IMR-90 (cell line): Measurements from ENCODE around the gene DOCK2. TPM values are rescaled to one million over a fixed set of nuclear protein-coding genes. Genes with fewer than 3 reads are reported as not detected.

ENCODE experiments used
- ATAC-seq: fragments of 200-7000 bp; cut with Tn5 transposase; 2 replicates; pipeline ENCODE4 v1.9.1; 2020; ENCODE audit warnings: low read depth, mild to moderate bottlenecking, moderate library complexity
- BruUV-seq: library from RNA; stranded (reverse); fragments of 400-500 nt; replicated peaks from 2 replicates; lab custom pipeline; 2021; lab: Mats Ljungman, UMichigan
- CTCF ChIA-PET: fragments of 300-600 bp; formaldehyde crosslinking; extraction: SDS; loops from one replicate; lab custom pipeline; 2021; ENCODE audit warnings: antibody characterized with exemption; lab: Yijun Ruan, JAX
- POLR2A ChIA-PET: fragments of 300-600 bp; sonication (Branson Sonifier 250); formaldehyde crosslinking; loops from one replicate; lab custom pipeline; 2022; ENCODE audit warnings: antibody characterized with exemption; ENCODE audit not compliant: unreplicated experiment; lab: Charles Lee
- DNase-seq: peaks from one replicate; pipeline ENCODE4 v3.0.0; 2013
- H2AFZ ChIP-seq: replicated peaks from 2 replicates; pipeline ENCODE3; 2013; ENCODE audit warnings: low read length, mild to moderate bottlenecking; ENCODE audit not compliant: poor library complexity
- H2AK5ac ChIP-seq: 2 replicates; pipeline ENCODE4 v1.6.1; 2013; ENCODE audit warnings: low read depth, low read length, inconsistent platforms
- H2AK9ac ChIP-seq: replicated peaks from 2 replicates; pipeline ENCODE3; 2013; ENCODE audit warnings: mild to moderate bottlenecking, low read depth, low read length, moderate library complexity; ENCODE audit not compliant: poor library complexity
- H2BK120ac ChIP-seq: 2 replicates; pipeline ENCODE4 v1.6.1; 2013; ENCODE audit warnings: low read depth, low read length, inconsistent platforms
- H2BK15ac ChIP-seq: 3 replicates; pipeline ENCODE4 v1.6.1; 2013; ENCODE audit warnings: low read depth, low read length, inconsistent platforms
- H2BK20ac ChIP-seq: 2 replicates; pipeline ENCODE4 v1.6.1; 2013; ENCODE audit warnings: low read depth, mild to moderate bottlenecking, inconsistent platforms, low read length, moderate library complexity
- H2BK5ac ChIP-seq: 2 replicates; pipeline ENCODE4 v1.6.1; 2013; ENCODE audit warnings: mild to moderate bottlenecking, low read depth, low read length, inconsistent platforms; ENCODE audit not compliant: poor library complexity, severe bottlenecking
- H3K14ac ChIP-seq: replicated peaks from 2 replicates; pipeline ENCODE4 v1.6.1; 2013; ENCODE audit warnings: low read depth, low read length, inconsistent platforms
- H3K18ac ChIP-seq: 2 replicates; pipeline ENCODE4 v1.6.1; 2013; ENCODE audit warnings: low read depth, low read length, control low read depth
- H3K23ac ChIP-seq: 2 replicates; pipeline ENCODE4 v1.6.1; 2013; ENCODE audit warnings: low read depth, low read length, inconsistent platforms
- H3K27ac ChIP-seq: 2 replicates; pipeline ENCODE4 v1.5.1; 2013; ENCODE audit warnings: mild to moderate bottlenecking, control low read depth, low read length; ENCODE audit not compliant: insufficient read depth
- H3K27me3 ChIP-seq: 2 replicates; pipeline ENCODE4 v1.6.1; 2013; ENCODE audit warnings: low read length; ENCODE audit not compliant: control insufficient read depth, insufficient read depth
- H3K36me3 ChIP-seq: 2 replicates; pipeline ENCODE4 v1.6.1; 2013; ENCODE audit warnings: low read length, mixed read lengths; ENCODE audit not compliant: control insufficient read depth, insufficient read depth
- H3K4ac ChIP-seq: 2 replicates; pipeline ENCODE4 v1.6.1; 2013; ENCODE audit warnings: low read depth, low read length, inconsistent platforms
- H3K4me1 ChIP-seq: 2 replicates; pipeline ENCODE4 v1.6.1; 2013; ENCODE audit warnings: low read length, mixed read lengths; ENCODE audit not compliant: control insufficient read depth, insufficient read depth
- H3K4me2 ChIP-seq: 2 replicates; pipeline ENCODE4 v1.6.1; 2013; ENCODE audit warnings: low read depth, mild to moderate bottlenecking, control low read depth, low read length, moderate library complexity
- H3K4me3 ChIP-seq: 2 replicates; pipeline ENCODE4 v1.5.1; 2013; ENCODE audit warnings: low read depth, mild to moderate bottlenecking, control low read depth, low read length, moderate library complexity; ENCODE audit not compliant: insufficient read depth
- H3K56ac ChIP-seq: 2 replicates; pipeline ENCODE4 v1.6.1; 2013; ENCODE audit warnings: low read length, inconsistent platforms; ENCODE audit not compliant: insufficient read depth; ENCODE audit errors: extremely low read depth
- H3K79me1 ChIP-seq, 2 experiments: 2 replicates each; pipeline ENCODE4 v1.6.1; 2013; ENCODE audit warnings: low read length in 2 of 2, inconsistent platforms in 1 of 2, low read depth in 1 of 2
- H3K9ac ChIP-seq: 2 replicates; pipeline ENCODE4 v1.6.1; 2013; ENCODE audit warnings: low read depth, low read length, control low read depth
- H3K9me1 ChIP-seq: 2 replicates; pipeline ENCODE4 v1.6.1; 2013; ENCODE audit warnings: low read length, inconsistent platforms; ENCODE audit not compliant: insufficient read depth
- H3K9me3 ChIP-seq: 2 replicates; pipeline ENCODE4 v1.6.1; 2013; ENCODE audit warnings: low read length; ENCODE audit not compliant: control insufficient read depth, insufficient read depth
- H4K20me1 ChIP-seq: 2 replicates; pipeline ENCODE4 v1.6.1; 2013; ENCODE audit warnings: low read length, inconsistent platforms; ENCODE audit not compliant: insufficient read depth
- H4K5ac ChIP-seq: 2 replicates; pipeline ENCODE4 v1.6.1; 2013; ENCODE audit warnings: mild to moderate bottlenecking, low read depth, low read length, control low read depth
- H4K8ac ChIP-seq, 2 experiments: 2 replicates each; pipeline ENCODE4 v1.6.1; 2013; ENCODE audit warnings: low read depth in 2 of 2, low read length in 2 of 2, control low read depth in 1 of 2, inconsistent platforms in 1 of 2
- H4K91ac ChIP-seq: 2 replicates; pipeline ENCODE4 v1.6.1; 2013; ENCODE audit warnings: low read depth, low read length, inconsistent platforms; ENCODE audit not compliant: insufficient read depth
- BHLHE40 ChIP-seq: fragments of 150-350 bp; IDR thresholded peaks from 2 replicates; pipeline ENCODE4 v1.6.1; 2016; ENCODE audit warnings: mild to moderate bottlenecking, low read depth, low read length
- CHD1 ChIP-seq: IDR thresholded peaks from 2 replicates; pipeline ENCODE4 v1.6.1; 2012; ENCODE audit warnings: low read depth, low read length, improper control_type of control experiment
- FOS ChIP-seq: fragments of 150-350 bp; IDR thresholded peaks from 2 replicates; pipeline ENCODE4 v1.6.1; 2016; ENCODE audit warnings: low read depth, low read length
- MAFK ChIP-seq: IDR thresholded peaks from 2 replicates; pipeline ENCODE4 v1.6.1; 2012; ENCODE audit warnings: low read depth, low read length, improper control_type of control experiment
- MAZ ChIP-seq: IDR thresholded peaks from 2 replicates; pipeline ENCODE4 v1.6.1; 2012; ENCODE audit warnings: low read depth, mild to moderate bottlenecking, low read length, improper control_type of control experiment, moderate library complexity, borderline replicate concordance
- MXI1 ChIP-seq: IDR thresholded peaks from 2 replicates; pipeline ENCODE4 v1.6.1; 2012; ENCODE audit warnings: low read depth, mild to moderate bottlenecking, low read length, moderate library complexity, borderline replicate concordance
- NFE2L2 ChIP-seq: fragments of 150-350 bp; IDR thresholded peaks from 2 replicates; pipeline ENCODE4 v1.6.1; 2016; ENCODE audit warnings: low read depth, mild to moderate bottlenecking, low read length
- RAD21 ChIP-seq: IDR thresholded peaks from 2 replicates; pipeline ENCODE4 v1.6.1; 2012; ENCODE audit warnings: low read length, improper control_type of control experiment
- RCOR1 ChIP-seq: IDR thresholded peaks from 2 replicates; pipeline ENCODE4 v1.6.1; 2012; ENCODE audit warnings: mild to moderate bottlenecking, low read length, improper control_type of control experiment; ENCODE audit not compliant: insufficient replicate concordance
- RFX5 ChIP-seq: IDR thresholded peaks from 2 replicates; pipeline ENCODE4 v1.8.0; 2012; ENCODE audit warnings: low read depth, mild to moderate bottlenecking, low read length, moderate library complexity
- SMC3 ChIP-seq: fragments of 150-350 bp; IDR thresholded peaks from 2 replicates; pipeline ENCODE4 v1.6.1; 2016; ENCODE audit warnings: low read depth, mild to moderate bottlenecking, antibody characterized with exemption, low read length, moderate library complexity
- WGBS, 2 experiments: methylation state at CpG; one replicate each; pipeline versions ENCODE4 v1.1.5 to v1.1.7; 2013; ENCODE audit warnings: missing lambda C conversion rate in 2 of 2; ENCODE audit not compliant: insufficient read length in 1 of 2; ENCODE audit errors: extremely low coverage in 2 of 2; 5-methylcytosine and 5-hydroxymethylcytosine counted together
- dilution Hi-C: fragments of 300-500 bp; cut with HindIII; formaldehyde crosslinking; loops from one replicate; pipeline ENCODE4 v1.14.3; 2018; ENCODE audit warnings: low sequenced_read_pairs; ENCODE audit not compliant: unreplicated experiment
- in situ Hi-C: fragments of 300-500 bp; cut with MboI; formaldehyde crosslinking; loops from 3 replicates; pipeline ENCODE4 v1.14.3; 2019; ENCODE audit warnings: low sequenced_read_pairs, inconsistent platforms, mixed read lengths
- intact Hi-C: fragments of 100-400 bp; cut with micrococcal nuclease; formaldehyde crosslinking; loops from 2 replicates; pipeline ENCODE4 v1.10.0; 2022
- polyA plus RNA-seq, 3 experiments: library from polyadenylated mRNA; depleted of rRNA; stranded (reverse); fragments of >200 nt; gene quantifications; 2 replicates each; pipeline ENCODE4 v1.2.3, GENCODE V29; 2012; ENCODE audit warnings: low replicate concordance in 1 of 3
- total RNA-seq: library from RNA; depleted of rRNA; stranded (reverse); fragments of >200 nt; gene quantifications from 2 replicates; pipeline ENCODE4 v1.2.3, GENCODE V29; 2012
- TF ChIP-seq, protein P1 (sequence below): fragments of 150-350 bp; IDR thresholded peaks from 2 replicates; pipeline ENCODE4 v1.6.1; 2017; ENCODE audit warnings: mild to moderate bottlenecking, antibody characterized with exemption, low read length, low read depth
- TF ChIP-seq, protein P2 (sequence below): conservative IDR thresholded peaks from 2 replicates; pipeline ENCODE4 v1.5.1; 2012; ENCODE audit warnings: mild to moderate bottlenecking, low read depth, low read length, improper control_type of control experiment
- TF ChIP-seq, protein P3 (sequence below): fragments of 150-350 bp; IDR thresholded peaks from 2 replicates; pipeline ENCODE4 v1.6.1; 2016; ENCODE audit warnings: low read depth, mild to moderate bottlenecking, low read length, moderate library complexity, borderline replicate concordance

The DOCK2 gene
- total and polyA plus RNA-seq, 2 of the 4 experiments (the other 2 are of a cell fraction) = 0.72 to 3.0 TPM

DNA sequence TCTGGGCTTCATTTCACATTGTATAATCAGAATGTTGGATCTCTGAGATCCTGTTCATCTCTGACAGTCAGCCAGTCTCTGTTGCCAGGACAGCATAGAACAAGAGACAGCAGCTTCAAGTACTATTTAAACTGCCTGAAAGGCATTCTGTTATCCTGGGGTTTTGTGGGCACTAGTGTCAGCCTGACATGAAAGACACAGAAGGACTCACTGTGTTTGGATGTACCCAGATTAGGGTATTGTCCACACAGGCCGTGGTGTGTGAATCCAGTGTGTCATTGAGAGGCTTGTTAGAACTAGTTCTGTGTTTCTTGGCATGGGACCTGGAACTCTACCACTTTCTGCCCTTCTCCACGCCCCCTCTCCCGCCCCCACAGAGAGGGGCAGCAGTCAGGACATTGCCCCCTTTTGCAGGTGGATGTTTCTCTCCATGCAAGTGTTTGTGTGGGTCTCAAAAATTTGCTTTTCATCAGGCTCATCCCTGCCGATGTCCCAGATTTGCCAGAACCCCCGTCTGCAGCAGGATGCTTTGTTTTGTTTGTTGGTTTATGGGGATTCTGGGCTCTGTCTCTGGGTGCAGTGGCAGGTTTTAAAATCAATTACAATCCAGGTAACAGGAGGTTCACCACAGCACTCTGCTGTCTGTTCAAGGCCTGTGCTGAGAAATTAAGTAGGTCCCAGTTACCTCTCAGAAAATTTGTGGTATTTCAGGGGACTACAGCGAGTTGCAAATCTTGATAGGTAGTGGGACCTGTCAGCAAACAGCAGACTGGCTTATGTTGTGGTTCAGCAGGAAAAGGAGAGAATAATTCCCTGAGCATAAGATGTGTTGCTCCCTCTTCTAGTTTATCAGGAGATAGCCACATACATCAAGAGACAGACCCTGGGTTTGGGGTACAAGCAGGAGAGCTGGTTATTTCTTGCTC lies 144.6 kb downstream of the DOCK2 start:
- DNase-seq (no peak), ATAC-seq (no peak)
- Histone ChIP-seq H3K9ac (no peak overlapping the region), H3K18ac (no peak overlapping the region), H3K4ac (no peak overlapping the region; the same call in 1 of the 2 replicates), H3K27ac (no peak overlapping the region), H3K36me3 (no peaks in the 10 kb centered on the region), H3K4me3 (no peak overlapping the region), H2AK9ac (peak overlapping the region; percentile 44), H3K14ac (no peak overlapping the region; the same call in 1 of the 2 replicates), H3K27me3 (no peaks in the 10 kb centered on the region), H4K20me1 (no peaks in the 10 kb centered on the region), H3K4me2 (no peak overlapping the region), H2AFZ (no peak overlapping the region), H2BK120ac (no peak overlapping the region), H2BK5ac (no peak overlapping the region), H3K56ac (no peak overlapping the region), H4K5ac (no peak overlapping the region), H3K23ac (no peak overlapping the region), H3K79me1 (no peaks in the 10 kb centered on the region), H4K8ac (peak overlapping the region in 1 of 2 experiments; percentile 36; a peak in 1 of 4 replicates), H3K9me3 (no peaks in the 10 kb centered on the region), H2AK5ac (no peak overlapping the region), H3K9me1 (no peaks in the 10 kb centered on the region; the same call in 1 of the 2 replicates), H4K91ac (no peak overlapping the region), H2BK15ac (no peak overlapping the region; the same call in 2 of the 3 replicates), H3K4me1 (peaks cover 6% of the 10 kb centered on the region), H2BK20ac (peak overlapping the region; percentile 23; the same call in 1 of the 2 replicates)
- in situ Hi-C loops = no loop called here
- no CpG with 5 or more reads among the region's 6 CpGs for WGBS, 2 experiments
- no TSS peak for BruUV-seq
- dilution Hi-C loops = no loop called here
- intact Hi-C loops = no loop called here
- CTCF ChIA-PET = no interaction called here
- POLR2A ChIA-PET = no interaction called here
- TF ChIP-seq SMC3 = no peak
- no peak for TF ChIP-seq MAFK
- no peak for TF ChIP-seq MAZ
- no peak for TF ChIP-seq CHD1
- TF ChIP-seq, protein P1, sequence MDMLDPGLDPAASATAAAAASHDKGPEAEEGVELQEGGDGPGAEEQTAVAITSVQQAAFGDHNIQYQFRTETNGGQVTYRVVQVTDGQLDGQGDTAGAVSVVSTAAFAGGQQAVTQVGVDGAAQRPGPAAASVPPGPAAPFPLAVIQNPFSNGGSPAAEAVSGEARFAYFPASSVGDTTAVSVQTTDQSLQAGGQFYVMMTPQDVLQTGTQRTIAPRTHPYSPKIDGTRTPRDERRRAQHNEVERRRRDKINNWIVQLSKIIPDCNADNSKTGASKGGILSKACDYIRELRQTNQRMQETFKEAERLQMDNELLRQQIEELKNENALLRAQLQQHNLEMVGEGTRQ = no peak
- no peak for TF ChIP-seq FOS
- TF ChIP-seq, protein P2, sequence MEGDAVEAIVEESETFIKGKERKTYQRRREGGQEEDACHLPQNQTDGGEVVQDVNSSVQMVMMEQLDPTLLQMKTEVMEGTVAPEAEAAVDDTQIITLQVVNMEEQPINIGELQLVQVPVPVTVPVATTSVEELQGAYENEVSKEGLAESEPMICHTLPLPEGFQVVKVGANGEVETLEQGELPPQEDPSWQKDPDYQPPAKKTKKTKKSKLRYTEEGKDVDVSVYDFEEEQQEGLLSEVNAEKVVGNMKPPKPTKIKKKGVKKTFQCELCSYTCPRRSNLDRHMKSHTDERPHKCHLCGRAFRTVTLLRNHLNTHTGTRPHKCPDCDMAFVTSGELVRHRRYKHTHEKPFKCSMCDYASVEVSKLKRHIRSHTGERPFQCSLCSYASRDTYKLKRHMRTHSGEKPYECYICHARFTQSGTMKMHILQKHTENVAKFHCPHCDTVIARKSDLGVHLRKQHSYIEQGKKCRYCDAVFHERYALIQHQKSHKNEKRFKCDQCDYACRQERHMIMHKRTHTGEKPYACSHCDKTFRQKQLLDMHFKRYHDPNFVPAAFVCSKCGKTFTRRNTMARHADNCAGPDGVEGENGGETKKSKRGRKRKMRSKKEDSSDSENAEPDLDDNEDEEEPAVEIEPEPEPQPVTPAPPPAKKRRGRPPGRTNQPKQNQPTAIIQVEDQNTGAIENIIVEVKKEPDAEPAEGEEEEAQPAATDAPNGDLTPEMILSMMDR = no peak
- TF ChIP-seq BHLHE40 = no peak
- no peak for TF ChIP-seq MXI1
- no peak for TF ChIP-seq NFE2L2
- no peak for TF ChIP-seq RFX5
- TF ChIP-seq RCOR1 = no peak
- no peak for TF ChIP-seq RAD21
- TF ChIP-seq, protein P3, sequence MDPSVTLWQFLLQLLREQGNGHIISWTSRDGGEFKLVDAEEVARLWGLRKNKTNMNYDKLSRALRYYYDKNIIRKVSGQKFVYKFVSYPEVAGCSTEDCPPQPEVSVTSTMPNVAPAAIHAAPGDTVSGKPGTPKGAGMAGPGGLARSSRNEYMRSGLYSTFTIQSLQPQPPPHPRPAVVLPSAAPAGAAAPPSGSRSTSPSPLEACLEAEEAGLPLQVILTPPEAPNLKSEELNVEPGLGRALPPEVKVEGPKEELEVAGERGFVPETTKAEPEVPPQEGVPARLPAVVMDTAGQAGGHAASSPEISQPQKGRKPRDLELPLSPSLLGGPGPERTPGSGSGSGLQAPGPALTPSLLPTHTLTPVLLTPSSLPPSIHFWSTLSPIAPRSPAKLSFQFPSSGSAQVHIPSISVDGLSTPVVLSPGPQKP = no peak
